Measurements from ENCODE around the gene E2F7. TPM values are rescaled to one million over a fixed set of nuclear protein-coding genes. Genes with fewer than 3 reads are reported as not detected.
A peak's percentile ranks its signal among the peaks of the same experiment; 100 is the strongest.

The E2F7 gene
- total and polyA plus RNA-seq, 4 donors: 2.4 to 4.0 (median 3.4) TPM

DNA sequence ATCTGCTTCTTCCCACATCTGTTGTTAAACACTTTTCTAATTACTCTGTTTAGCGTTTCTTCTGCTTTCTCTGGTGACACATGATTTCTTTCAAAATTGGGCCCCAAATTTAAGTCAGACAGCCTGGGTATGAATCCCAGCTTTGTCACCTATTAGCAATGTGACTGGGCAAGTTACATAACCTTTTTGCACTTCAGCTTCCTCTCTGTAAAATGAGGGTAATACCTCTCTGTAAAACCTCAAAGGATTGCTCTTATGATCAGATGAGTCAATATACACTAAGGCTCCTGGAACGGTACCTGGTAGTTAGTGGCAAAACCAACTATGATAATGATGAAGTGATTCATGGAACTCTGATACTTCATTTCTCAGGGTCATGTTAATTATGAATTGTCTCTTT is 33.0 kb downstream of the E2F7 start:
- 89% methylated on average over 1 of the region's 2 CpGs for WGBS (ENCODE audit: insufficient coverage)
- no peak overlapping the region for H3K4me3 ChIP-seq (ENCODE audit: low read depth, low read length)
- H3K4me1 ChIP-seq (ENCODE audit: control insufficient read depth, insufficient read depth, low read length): no peaks in the 10 kb centered on the region
- H3K27me3 ChIP-seq (ENCODE audit: control insufficient read depth, insufficient read depth, low read length): no peaks in the 10 kb centered on the region
- H3K9me3 ChIP-seq (ENCODE audit: control insufficient read depth, insufficient read depth, low read length): no peaks in the 10 kb centered on the region
- DNase-seq (ENCODE audit: low read depth in 4 of 6, low spot score in 6 of 6): no peak
- H3K27ac ChIP-seq (ENCODE audit: low read depth, low read length): no peak overlapping the region
- H3K36me3 ChIP-seq (ENCODE audit: control insufficient read depth, insufficient read depth, low read length): peaks cover 2% of the 10 kb centered on the region

GRCh38 chr12:77031745-77032144 is 33.6 kb downstream of the E2F7 start:
- H3K27ac ChIP-seq (ENCODE audit: low read depth, low read length): no peak overlapping the region

DNA sequence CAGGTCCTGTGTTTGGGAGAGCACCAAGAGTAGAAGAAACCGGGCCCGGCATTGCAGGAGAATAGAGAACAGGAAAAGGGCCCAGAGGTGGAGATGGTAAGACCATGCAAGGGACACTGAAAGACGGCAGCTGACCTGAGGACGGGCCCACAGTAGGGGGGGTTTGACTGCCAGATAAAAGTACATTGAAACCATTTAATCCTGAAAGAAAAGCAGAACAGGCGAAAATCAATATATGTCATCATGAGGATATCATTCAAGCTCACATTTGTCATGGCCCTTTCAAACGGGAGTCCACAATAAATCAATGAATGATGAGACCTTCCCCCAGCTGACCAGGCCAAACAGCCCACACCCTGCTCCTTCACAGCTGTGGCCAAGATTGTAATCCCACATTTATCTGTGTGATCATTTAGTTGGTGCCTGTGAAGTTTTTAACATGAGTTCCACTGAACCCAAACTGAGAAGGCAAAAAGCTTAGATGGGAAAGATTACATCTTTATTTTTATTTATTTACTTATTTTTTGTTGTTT is 39.5 kb downstream of the E2F7 start:
- H3K9me3 ChIP-seq (ENCODE audit: control insufficient read depth, insufficient read depth, low read length): no peaks in the 10 kb centered on the region
- H3K4me1 ChIP-seq (ENCODE audit: control insufficient read depth, insufficient read depth, low read length): no peaks in the 10 kb centered on the region
- no peak for DNase-seq (ENCODE audit: low read depth in 4 of 6, low spot score in 6 of 6)
- peaks cover 2% of the 10 kb centered on the region for H3K36me3 ChIP-seq (ENCODE audit: control insufficient read depth, insufficient read depth, low read length)
- WGBS (ENCODE audit: insufficient coverage): 79% methylated on average over 4 of the region's 6 CpGs
- no peak overlapping the region for H3K4me3 ChIP-seq (ENCODE audit: low read depth, low read length)
- no peaks in the 10 kb centered on the region for H3K27me3 ChIP-seq (ENCODE audit: control insufficient read depth, insufficient read depth, low read length)
- H3K27ac ChIP-seq (ENCODE audit: low read depth, low read length): no peak overlapping the region

More at GRCh38 chr12:77031745-77032144, 33.6 kb downstream of the E2F7 start:
- 97% methylated on average over 2 of the region's 4 CpGs for WGBS (ENCODE audit: insufficient coverage)
- no peaks in the 10 kb centered on the region for H3K9me3 ChIP-seq (ENCODE audit: control insufficient read depth, insufficient read depth, low read length)
- DNase-seq (ENCODE audit: low read depth in 4 of 6, low spot score in 6 of 6): no peak
- H3K36me3 ChIP-seq (ENCODE audit: control insufficient read depth, insufficient read depth, low read length): peaks cover 2% of the 10 kb centered on the region
- H3K4me1 ChIP-seq (ENCODE audit: control insufficient read depth, insufficient read depth, low read length): no peaks in the 10 kb centered on the region
- no peaks in the 10 kb centered on the region for H3K27me3 ChIP-seq (ENCODE audit: control insufficient read depth, insufficient read depth, low read length)
- H3K4me3 ChIP-seq (ENCODE audit: low read depth, low read length): no peak overlapping the region

DNA sequence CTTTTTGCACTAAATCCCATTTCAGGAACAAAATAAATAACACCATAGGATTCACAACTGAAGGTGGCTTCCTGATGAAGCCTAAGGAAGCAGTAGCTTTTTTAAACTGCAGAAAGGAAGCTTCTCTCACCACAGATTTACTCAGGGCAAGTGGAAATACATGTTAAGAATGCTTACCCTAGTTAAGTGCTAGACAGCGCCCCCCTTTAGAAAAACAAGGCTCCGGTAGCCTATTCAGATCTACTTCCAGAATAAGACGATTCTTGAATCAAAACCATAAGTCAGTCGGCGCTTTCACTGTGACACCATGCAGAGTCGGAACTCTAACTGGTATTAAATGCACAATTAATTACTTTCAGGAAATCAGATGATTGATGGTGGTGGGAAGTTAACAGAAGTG is 41.9 kb downstream of the E2F7 start:
- WGBS (ENCODE audit: insufficient coverage): 100% methylated on average over 2 of the region's 6 CpGs
- DNase-seq (ENCODE audit: low read depth in 4 of 6, low spot score in 6 of 6): no peak
- H3K4me1 ChIP-seq (ENCODE audit: control insufficient read depth, insufficient read depth, low read length): no peaks in the 10 kb centered on the region

GRCh38 chr12:77019920-77020319 is 45.4 kb downstream of the E2F7 start:
- no peaks in the 10 kb centered on the region for H3K9me3 ChIP-seq (ENCODE audit: control insufficient read depth, insufficient read depth, low read length)
- no peak overlapping the region for H3K4me3 ChIP-seq (ENCODE audit: low read depth, low read length)
- no peak overlapping the region for H3K27ac ChIP-seq (ENCODE audit: low read depth, low read length)
- no peaks in the 10 kb centered on the region for H3K27me3 ChIP-seq (ENCODE audit: control insufficient read depth, insufficient read depth, low read length)
- WGBS (ENCODE audit: insufficient coverage): 100% methylated on average over 2 of the region's 2 CpGs
- no peak for DNase-seq (ENCODE audit: low read depth in 4 of 6, low spot score in 6 of 6)
- H3K4me1 ChIP-seq (ENCODE audit: control insufficient read depth, insufficient read depth, low read length): no peaks in the 10 kb centered on the region
- H3K36me3 ChIP-seq (ENCODE audit: control insufficient read depth, insufficient read depth, low read length): no peaks in the 10 kb centered on the region

More for the DNA sequence above, 41.9 kb downstream of the E2F7 start:
- Histone ChIP-seq H3K9me3 (ENCODE audit: control insufficient read depth, insufficient read depth, low read length) (no peaks in the 10 kb centered on the region), H3K4me3 (ENCODE audit: low read depth, low read length) (no peak overlapping the region), H3K27me3 (ENCODE audit: control insufficient read depth, insufficient read depth, low read length) (no peaks in the 10 kb centered on the region), H3K36me3 (ENCODE audit: control insufficient read depth, insufficient read depth, low read length) (peaks cover under 1% of the 10 kb centered on the region), H3K27ac (ENCODE audit: low read depth, low read length) (no peak overlapping the region)

DNA sequence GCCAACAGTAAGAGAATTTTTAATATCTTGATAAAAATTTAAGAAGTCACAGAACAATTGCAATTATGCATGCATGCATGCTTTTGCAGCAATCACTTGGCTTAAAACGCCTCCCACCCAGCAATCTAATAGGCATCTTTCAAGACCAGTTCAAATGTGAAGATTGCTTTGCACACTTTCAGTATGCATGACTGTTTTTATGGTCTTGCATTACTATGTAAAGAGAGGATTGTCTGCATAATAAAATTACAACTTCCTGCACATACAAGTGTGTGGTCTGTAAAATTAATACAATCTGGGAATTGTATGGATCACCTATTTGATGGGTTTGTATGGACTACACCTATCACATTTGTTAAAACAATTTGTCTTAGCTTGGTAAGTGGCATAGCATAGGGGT is 48.8 kb downstream of the E2F7 start:
- Histone ChIP-seq H3K9me3 (ENCODE audit: control insufficient read depth, insufficient read depth, low read length) (no peaks in the 10 kb centered on the region), H3K4me1 (ENCODE audit: control insufficient read depth, insufficient read depth, low read length) (peaks cover 4% of the 10 kb centered on the region), H3K4me3 (ENCODE audit: low read depth, low read length) (no peak overlapping the region), H3K36me3 (ENCODE audit: control insufficient read depth, insufficient read depth, low read length) (no peaks in the 10 kb centered on the region), H3K27me3 (ENCODE audit: control insufficient read depth, insufficient read depth, low read length) (no peaks in the 10 kb centered on the region), H3K27ac (ENCODE audit: low read depth, low read length) (no peak overlapping the region)
- DNase-seq (ENCODE audit: low read depth in 4 of 6, low spot score in 6 of 6): no peak
- WGBS (ENCODE audit: insufficient coverage): no CpG with 5 or more reads among the region's 1 CpG

DNA sequence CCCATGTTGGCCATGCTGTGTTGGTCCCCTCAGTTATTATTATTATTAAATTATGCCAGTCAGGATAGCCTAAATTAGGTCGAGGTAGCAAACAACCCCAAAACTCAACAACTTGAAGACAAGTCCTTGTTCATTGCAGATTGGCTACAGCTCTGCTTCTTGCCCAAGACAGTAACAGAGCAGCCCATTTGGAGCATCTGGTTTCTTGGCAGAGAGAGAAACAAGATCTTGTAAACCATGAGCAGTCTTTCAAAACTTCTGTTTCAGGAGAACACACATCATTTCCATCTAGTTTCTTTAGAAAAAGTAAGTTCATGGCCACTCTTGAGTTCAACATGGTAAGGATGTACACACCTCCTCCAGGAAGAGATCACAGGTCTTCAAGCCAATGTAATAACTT is 52.3 kb downstream of the E2F7 start:
- Histone ChIP-seq H3K4me1 (ENCODE audit: control insufficient read depth, insufficient read depth, low read length) (peaks cover 4% of the 10 kb centered on the region), H3K27ac (ENCODE audit: low read depth, low read length) (no peak overlapping the region), H3K36me3 (ENCODE audit: control insufficient read depth, insufficient read depth, low read length) (no peaks in the 10 kb centered on the region), H3K4me3 (ENCODE audit: low read depth, low read length) (no peak overlapping the region), H3K27me3 (ENCODE audit: control insufficient read depth, insufficient read depth, low read length) (no peaks in the 10 kb centered on the region), H3K9me3 (ENCODE audit: control insufficient read depth, insufficient read depth, low read length) (no peaks in the 10 kb centered on the region)
- no peak for DNase-seq (ENCODE audit: low read depth in 4 of 6, low spot score in 6 of 6)
- WGBS (ENCODE audit: insufficient coverage): 80% methylated on average over 1 of the region's 1 CpG

DNA sequence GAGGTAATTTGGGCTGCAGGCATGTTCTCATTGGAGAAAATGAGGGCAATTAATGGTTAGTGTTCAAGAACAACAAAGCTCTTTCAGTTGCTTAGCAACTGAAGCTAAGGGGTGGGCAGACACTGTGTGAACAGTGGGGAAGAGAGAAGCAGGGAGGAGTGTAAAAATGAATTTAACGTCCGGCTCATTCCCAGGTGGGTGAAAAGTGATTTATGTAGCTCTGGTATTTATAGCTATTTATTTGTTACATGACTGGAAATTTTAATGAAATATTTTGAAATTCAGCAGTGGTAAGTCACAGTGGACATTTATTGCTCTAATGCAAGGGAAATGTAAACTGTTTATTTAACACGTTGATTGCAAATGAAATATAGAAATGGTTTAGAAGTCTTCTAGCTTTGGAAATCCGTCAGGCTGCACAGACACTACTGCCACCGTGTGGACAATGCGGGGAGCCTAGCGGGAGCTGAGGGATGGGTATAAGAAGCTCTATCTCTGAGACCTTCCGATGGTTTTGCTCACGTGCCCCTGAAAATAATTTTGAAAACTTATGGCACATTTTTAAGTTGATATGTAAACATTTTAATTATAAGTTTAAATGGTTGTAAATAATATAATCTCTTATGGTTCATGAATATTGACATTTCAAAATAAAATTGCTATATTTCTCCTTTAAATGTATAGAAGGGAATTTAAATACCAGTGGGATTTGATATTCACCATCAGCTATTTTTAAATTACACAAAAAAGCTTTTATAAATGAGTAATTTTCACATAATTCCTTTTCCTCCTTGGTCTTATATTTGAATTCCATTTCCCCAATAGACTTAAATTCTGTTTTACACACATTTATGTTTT is 54.4 kb downstream of the E2F7 start:
- H3K27me3 ChIP-seq (ENCODE audit: control insufficient read depth, insufficient read depth, low read length): no peaks in the 10 kb centered on the region
- H3K9me3 ChIP-seq (ENCODE audit: control insufficient read depth, insufficient read depth, low read length): no peaks in the 10 kb centered on the region
- peaks cover 4% of the 10 kb centered on the region for H3K4me1 ChIP-seq (ENCODE audit: control insufficient read depth, insufficient read depth, low read length)
- peak overlapping the region; percentile 16 for H3K4me3 ChIP-seq (ENCODE audit: low read depth, low read length)
- no peak overlapping the region for H3K27ac ChIP-seq (ENCODE audit: low read depth, low read length)
- 0% methylated on average over 4 of the region's 9 CpGs for WGBS (ENCODE audit: insufficient coverage)
- no peaks in the 10 kb centered on the region for H3K36me3 ChIP-seq (ENCODE audit: control insufficient read depth, insufficient read depth, low read length)
- peak; percentile 63 to 97 (median 78) for DNase-seq (ENCODE audit: low read depth in 4 of 6, low spot score in 6 of 6)

- no peaks in the 10 kb centered on the region for H3K9me3 ChIP-seq (ENCODE audit: control insufficient read depth, insufficient read depth, low read length)
- no peak overlapping the region for H3K4me3 ChIP-seq (ENCODE audit: low read depth, low read length)
- WGBS (ENCODE audit: insufficient coverage): 89% methylated on average over 5 of the region's 5 CpGs
- H3K27me3 ChIP-seq (ENCODE audit: control insufficient read depth, insufficient read depth, low read length): no peaks in the 10 kb centered on the region
- no peak overlapping the region for H3K27ac ChIP-seq (ENCODE audit: low read depth, low read length)
- DNase-seq (ENCODE audit: low read depth in 4 of 6, low spot score in 6 of 6): peak in 1 of 6 donors; percentile 38
- H3K36me3 ChIP-seq (ENCODE audit: control insufficient read depth, insufficient read depth, low read length): no peaks in the 10 kb centered on the region
- no peaks in the 10 kb centered on the region for H3K4me1 ChIP-seq (ENCODE audit: control insufficient read depth, insufficient read depth, low read length)
Measured at GRCh38 chr12:77007476-77007875, 57.9 kb downstream of the E2F7 start.

DNA sequence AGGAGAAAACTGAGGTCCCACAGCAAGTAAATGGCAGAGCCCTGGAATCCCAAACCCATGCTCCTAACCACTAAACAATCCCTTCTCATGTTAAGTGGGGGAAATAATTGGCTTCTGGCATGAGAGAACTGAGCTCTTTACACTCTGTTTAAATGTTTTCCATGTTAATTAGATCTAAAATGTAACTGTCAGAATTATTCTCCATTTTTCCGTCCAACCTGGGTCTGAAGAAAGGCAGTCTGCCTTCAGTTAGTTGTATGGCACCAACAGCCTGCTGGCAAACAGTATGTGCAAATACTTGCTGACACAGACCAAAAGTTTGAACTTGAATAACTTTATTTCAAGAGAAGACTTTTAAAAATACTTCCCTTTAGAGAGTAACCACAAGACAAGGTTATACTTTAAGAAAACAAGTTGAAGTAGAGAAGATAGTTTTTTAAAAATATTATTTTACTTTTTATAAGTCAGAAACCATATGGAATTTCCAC is 59.7 kb downstream of the E2F7 start:
- no peaks in the 10 kb centered on the region for H3K9me3 ChIP-seq (ENCODE audit: control insufficient read depth, insufficient read depth, low read length)
- H3K27me3 ChIP-seq (ENCODE audit: control insufficient read depth, insufficient read depth, low read length): no peaks in the 10 kb centered on the region
- H3K4me1 ChIP-seq (ENCODE audit: control insufficient read depth, insufficient read depth, low read length): no peaks in the 10 kb centered on the region
- WGBS (ENCODE audit: insufficient coverage): no CpG with 5 or more reads among the region's 1 CpG
- H3K36me3 ChIP-seq (ENCODE audit: control insufficient read depth, insufficient read depth, low read length): no peaks in the 10 kb centered on the region
- peak in 1 of 6 donors; percentile 53 for DNase-seq (ENCODE audit: low read depth in 4 of 6, low spot score in 6 of 6)
- no peak overlapping the region for H3K4me3 ChIP-seq (ENCODE audit: low read depth, low read length)
- H3K27ac ChIP-seq (ENCODE audit: low read depth, low read length): no peak overlapping the region

Measured in spinal cord (tissue), 10 donors.